Mesothelial cell of epicardium (in vitro differentiated cells): ENCODE measurements around the gene VPS26B. TPM values are rescaled to one million over a fixed set of nuclear protein-coding genes. Genes with fewer than 3 reads are reported as not detected.

Experiments used
- DNase-seq, 2 experiments: peaks; one replicate each; pipeline ENCODE4 v3.0.0; 2021; ENCODE audit warnings: low spot score in 2 of 2; ENCODE audit not compliant: unreplicated experiment in 2 of 2
- H3K27ac Mint-ChIP-seq: 2 replicates; pipeline ENCODE4 v1.8.0; 2021; ENCODE audit warnings: mixed read lengths
- H3K27me3 Mint-ChIP-seq: 2 replicates; pipeline ENCODE4 v1.8.0; 2021; ENCODE audit warnings: low read depth, mixed read lengths
- H3K36me3 Mint-ChIP-seq: 2 replicates; pipeline ENCODE4 v1.8.0; 2021; ENCODE audit warnings: mixed read lengths
- H3K4me1 Mint-ChIP-seq: 2 replicates; pipeline ENCODE4 v1.8.0; 2021; ENCODE audit warnings: mixed read lengths
- H3K4me3 Mint-ChIP-seq: 2 replicates; pipeline ENCODE4 v1.8.0; 2021; ENCODE audit warnings: mild to moderate bottlenecking, moderate library complexity, mixed read lengths
- H3K9me3 Mint-ChIP-seq: 2 replicates; pipeline ENCODE4 v1.8.0; 2021; ENCODE audit warnings: mixed read lengths
- CTCF ChIP-seq: fragments of 200-600 bp; sonication (generic); IDR thresholded peaks from one replicate; pipeline ENCODE4 v1.5.0; 2021; ENCODE audit warnings: antibody characterized with exemption; ENCODE audit not compliant: unreplicated experiment
- total RNA-seq: library from RNA; stranded (reverse); gene quantifications from 3 replicates; pipeline ENCODE4 v1.2.1, GENCODE V29; 2021

Gene VPS26B
- total RNA-seq, 1 donor from 2014 or later, result 47.8 TPM

GRCh38 chr11:134207538-134208239 is 16.8 kb upstream of the VPS26B start:
- Mint-ChIP-seq H3K4me3 (no peak overlapping the region), H3K27me3 (no peaks in the 10 kb centered on the region), H3K36me3 (peaks cover 30% of the 10 kb centered on the region), H3K4me1 (no peaks in the 10 kb centered on the region), H3K27ac (no peak overlapping the region), H3K9me3 (no peaks in the 10 kb centered on the region)
- peak in 1 of 2 experiments; percentile 55 for DNase-seq
- peak; percentile 83 for TF ChIP-seq CTCF

- Mint-ChIP-seq H3K36me3 (peaks cover 31% of the 10 kb centered on the region), H3K4me1 (no peaks in the 10 kb centered on the region), H3K9me3 (no peaks in the 10 kb centered on the region), H3K27me3 (no peaks in the 10 kb centered on the region), H3K4me3 (no peak overlapping the region), H3K27ac (no peak overlapping the region)
- no peak for TF ChIP-seq CTCF
- no peak for DNase-seq
Measured at GRCh38 chr11:134215836-134216235, 8.6 kb upstream of the VPS26B start.

DNA sequence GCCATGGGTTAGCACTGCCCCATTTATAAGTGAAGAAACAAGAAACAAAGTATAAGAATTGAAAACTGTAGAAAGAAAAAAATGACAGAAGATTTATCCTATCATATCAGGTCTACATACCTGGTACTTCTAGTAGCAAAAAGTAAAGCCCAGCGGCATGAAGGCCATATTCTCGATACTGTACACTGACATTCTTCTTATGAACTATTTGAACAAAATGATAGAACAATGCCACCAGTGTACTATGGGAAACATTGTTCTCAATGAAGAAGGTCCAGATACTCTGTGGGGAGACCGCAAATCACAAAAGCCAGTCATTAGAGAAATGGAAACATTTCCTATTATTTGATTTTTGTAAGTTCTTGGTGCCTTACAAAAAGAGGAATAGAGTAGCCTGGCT is 7.7 kb upstream of the VPS26B start:
- Mint-ChIP-seq H3K27me3 (no peaks in the 10 kb centered on the region), H3K27ac (no peak overlapping the region), H3K4me3 (no peak overlapping the region), H3K36me3 (peaks cover 26% of the 10 kb centered on the region), H3K4me1 (no peaks in the 10 kb centered on the region), H3K9me3 (no peaks in the 10 kb centered on the region)
- no peak for TF ChIP-seq CTCF
- no peak for DNase-seq

GRCh38 chr11:134223121-134223520 is 1.4 kb upstream of the VPS26B start:
- DNase-seq, result no peak
- H3K4me3 Mint-ChIP-seq, result peak overlapping the region; percentile 86
- TF ChIP-seq CTCF, result no peak
- H3K4me1 Mint-ChIP-seq, result peaks cover 31% of the 10 kb centered on the region
- H3K9me3 Mint-ChIP-seq, result no peaks in the 10 kb centered on the region
- peak overlapping the region; percentile 63 for H3K27ac Mint-ChIP-seq
- H3K27me3 Mint-ChIP-seq, result no peaks in the 10 kb centered on the region
- H3K36me3 Mint-ChIP-seq, result peaks cover 6% of the 10 kb centered on the region

- Mint-ChIP-seq H3K4me1 (peaks cover 39% of the 10 kb centered on the region), H3K27ac (peak overlapping the region; percentile 87), H3K27me3 (no peaks in the 10 kb centered on the region), H3K36me3 (no peaks in the 10 kb centered on the region), H3K4me3 (peak overlapping the region; percentile 94), H3K9me3 (no peaks in the 10 kb centered on the region)
- TF ChIP-seq CTCF, result no peak
- DNase-seq, result peak; percentile 38 to 45
Measured at GRCh38 chr11:134224710-134225664, 516 bp downstream of the VPS26B start.
